ENCODE data around the gene TAOK2.

Gene TAOK2

GRCh38 chr16:29988346-29989075 lies 14.8 kb downstream of the TAOK2 start:
- DNase-seq = no peak

DNA sequence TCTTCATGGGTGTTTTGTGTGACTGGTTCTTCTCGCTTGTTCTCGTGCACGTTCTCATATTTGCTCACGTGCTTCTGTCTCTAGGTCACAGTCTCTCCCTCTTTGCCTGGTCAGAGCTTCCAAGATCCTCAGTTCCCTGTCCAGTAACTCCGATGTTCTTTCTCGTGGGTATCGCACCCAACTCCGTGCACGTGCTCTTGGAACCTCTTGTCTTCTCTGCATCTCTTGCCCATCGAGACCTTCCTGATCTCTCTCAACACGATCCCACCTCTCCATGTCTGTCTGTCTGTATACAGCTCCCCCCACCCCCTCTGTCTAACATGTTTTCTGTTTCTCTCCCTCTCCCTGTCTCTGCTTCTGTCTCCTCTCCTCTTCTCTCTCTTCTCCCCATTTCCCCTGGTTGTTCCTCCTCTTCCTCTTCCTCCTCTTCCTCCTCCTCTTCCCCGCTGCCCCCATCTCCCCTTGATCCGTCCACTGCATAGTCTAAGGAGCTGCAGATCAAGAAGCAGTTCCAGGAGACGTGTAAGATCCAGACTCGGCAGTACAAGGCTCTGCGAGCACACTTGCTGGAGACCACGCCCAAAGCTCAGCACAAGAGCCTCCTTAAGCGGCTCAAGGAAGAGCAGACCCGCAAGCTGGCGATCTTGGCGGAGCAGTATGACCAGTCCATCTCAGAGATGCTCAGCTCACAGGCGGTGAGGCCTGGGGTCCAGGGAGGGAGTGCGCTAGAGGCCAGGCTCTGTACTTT lies 15.6 kb downstream of the TAOK2 start:
- no peak for DNase-seq

DNA sequence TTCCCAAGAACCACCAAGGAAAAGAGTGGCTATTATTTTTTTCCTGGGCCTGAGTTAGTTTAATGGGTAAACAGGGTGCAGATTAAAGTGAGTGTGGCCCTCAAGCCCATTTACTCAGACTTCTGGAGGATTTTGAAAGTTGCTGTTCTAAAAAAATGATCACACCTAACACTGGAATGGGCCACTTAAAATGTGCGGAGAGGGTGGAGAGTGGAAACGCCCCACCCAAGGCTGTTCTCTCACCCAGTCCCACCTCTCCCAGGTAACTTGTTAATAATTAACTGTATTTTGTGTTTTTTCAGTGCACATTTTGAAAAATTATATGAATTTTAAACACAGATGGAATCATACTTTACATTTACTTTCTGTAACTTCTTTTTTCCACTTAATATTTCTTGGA lies 16.4 kb downstream of the TAOK2 start:
- DNase-seq = no peak

GRCh38 chr16:29990883-29991570 lies 17.4 kb downstream of the TAOK2 start:
- no peak for DNase-seq

DNA sequence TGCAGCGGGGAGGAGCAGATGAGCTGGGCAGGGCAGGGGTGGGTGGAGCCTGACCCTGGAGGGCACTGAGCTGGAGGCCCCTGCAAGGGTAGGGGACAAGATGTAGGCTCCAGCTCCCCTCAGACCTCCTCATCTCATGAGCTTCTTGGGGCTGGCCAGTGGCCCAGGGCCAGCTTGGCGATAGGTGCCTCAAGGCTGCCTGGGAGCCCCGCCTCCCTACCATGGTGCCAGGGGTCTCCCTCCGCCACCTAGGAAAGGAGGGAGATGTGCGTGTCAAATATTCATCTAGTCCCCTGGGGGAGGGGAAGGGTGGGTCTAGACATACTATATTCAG lies 17.9 kb downstream of the TAOK2 start:
- no peak for DNase-seq

DNA sequence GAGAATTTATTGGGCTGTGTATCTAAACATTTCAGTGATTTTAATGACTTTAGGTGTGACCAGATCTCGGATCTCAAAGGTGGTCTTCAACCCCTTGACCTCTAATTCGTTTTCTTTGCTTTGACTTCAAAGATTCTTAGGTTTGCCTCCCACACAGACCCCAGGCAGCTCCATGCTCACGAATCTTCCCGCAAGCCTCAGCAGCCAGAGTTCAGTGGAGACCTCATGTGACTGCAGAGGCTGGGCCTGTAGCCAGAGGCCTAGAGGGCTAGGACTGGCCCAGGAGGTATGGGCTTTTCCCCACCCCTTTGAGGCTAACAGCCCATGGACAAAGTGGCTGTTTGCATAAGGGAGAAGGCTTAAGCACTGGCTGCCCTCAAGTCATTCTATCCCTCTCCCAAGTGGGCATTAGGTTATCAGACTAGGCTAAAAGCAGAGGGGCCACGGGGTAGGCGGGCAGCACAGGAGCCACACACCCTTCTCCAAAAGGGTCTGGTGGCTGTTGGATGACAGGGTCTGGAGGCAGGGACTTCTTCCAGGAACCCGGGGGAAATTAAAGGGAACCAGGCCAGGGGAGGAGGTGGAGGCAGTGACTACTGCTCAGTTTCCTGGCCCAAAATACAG lies 18.8 kb downstream of the TAOK2 start:
- DNase-seq = peak; percentile 22

- no peak for DNase-seq
Observed at GRCh38 chr16:29993191-29993902, 19.7 kb downstream of the TAOK2 start.

DNA sequence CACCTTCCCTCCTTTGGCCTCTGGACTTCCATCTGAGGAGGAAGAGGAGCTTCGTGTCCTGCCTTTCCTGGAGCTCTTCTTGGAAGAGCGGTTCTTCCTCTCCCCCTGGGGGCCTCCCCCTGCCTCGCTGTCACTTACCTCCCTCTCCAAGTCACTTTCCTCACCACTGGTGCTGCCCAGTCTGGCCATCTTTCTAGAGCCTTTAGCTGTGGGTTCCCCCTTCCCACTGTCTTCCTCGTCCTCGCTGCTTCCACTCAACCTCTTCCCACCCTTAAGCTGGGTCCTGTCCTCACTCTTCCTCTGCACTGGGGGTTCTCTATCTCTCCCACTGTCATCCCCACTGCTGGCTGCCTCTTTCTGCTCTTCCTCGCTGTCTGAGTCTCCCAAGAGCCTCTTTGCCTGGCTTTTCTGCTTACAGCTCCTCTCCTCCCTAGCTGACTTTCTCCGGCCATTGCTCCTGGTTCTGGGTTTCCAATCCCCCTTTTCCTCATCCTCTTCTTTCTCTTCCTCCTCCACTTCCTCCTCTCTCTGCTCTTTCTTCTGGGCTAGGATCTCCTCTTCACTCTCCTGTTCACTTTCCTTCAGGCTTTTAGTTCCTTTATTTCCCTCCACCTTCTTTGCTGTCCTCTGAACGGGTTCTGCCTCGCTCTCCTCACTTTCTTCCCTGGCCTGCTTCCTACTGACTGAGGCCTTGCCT lies 20.4 kb downstream of the TAOK2 start:
- no peak for DNase-seq

GRCh38 chr16:29994600-29995323 lies 21.1 kb downstream of the TAOK2 start:
- peak; percentile 87 for DNase-seq

DNA sequence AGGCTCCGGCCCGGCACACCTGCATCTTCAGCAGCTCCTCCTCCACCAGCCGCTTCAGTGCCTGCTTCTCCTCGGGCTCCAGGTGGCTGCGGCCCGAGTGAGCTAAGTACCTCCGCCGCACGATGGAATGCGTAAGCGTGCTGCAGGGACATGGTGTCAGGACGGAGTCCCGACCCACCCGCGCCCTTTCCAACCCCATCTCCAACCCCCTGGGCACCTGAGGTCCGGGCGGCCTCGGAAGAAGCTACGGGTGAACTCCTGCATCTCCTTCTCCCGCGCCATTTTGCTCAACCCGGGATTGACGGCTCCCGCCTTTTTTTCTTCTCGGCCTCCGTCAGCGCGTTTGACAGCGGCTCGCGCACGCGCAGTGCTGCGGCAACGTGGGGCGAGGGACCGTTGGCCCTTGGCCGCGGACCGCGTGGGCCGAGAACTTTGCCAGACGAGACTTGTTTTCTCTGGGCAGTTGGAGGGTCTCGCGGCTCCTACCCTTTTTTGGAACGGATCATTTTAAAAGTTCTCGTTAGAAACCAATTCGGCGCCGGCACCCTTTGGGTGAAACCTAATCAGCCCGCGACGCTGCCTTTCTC lies 21.7 kb downstream of the TAOK2 start, which contains the start of gene HIRIP3:
Gene HIRIP3 (minus strand): TSS at position 294 of the 587 bp plus-strand sequence. CDS start 12 bp downstream, at position 282.
- DNase-seq = peak; percentile 97

GRCh38 chr16:29995911-29996765 lies 22.5 kb downstream of the TAOK2 start, which contains the start of gene INO80E:
INO80E (plus strand) TSS chr16:29996241; CDS start chr16:29996311, 70 bp downstream.
- DNase-seq = peak; percentile 99

GRCh38 chr16:29996766-29997250 lies 23.1 kb downstream of the TAOK2 start:
- peak; percentile 60 for DNase-seq

- no peak for DNase-seq
Observed at GRCh38 chr16:29999605-30000004, 25.9 kb downstream of the TAOK2 start.

GRCh38 chr16:30000735-30001631 lies 27.3 kb downstream of the TAOK2 start:
- DNase-seq = no peak

- no peak for DNase-seq
Observed at GRCh38 chr16:30002614-30003346, 29.1 kb downstream of the TAOK2 start.

DNA sequence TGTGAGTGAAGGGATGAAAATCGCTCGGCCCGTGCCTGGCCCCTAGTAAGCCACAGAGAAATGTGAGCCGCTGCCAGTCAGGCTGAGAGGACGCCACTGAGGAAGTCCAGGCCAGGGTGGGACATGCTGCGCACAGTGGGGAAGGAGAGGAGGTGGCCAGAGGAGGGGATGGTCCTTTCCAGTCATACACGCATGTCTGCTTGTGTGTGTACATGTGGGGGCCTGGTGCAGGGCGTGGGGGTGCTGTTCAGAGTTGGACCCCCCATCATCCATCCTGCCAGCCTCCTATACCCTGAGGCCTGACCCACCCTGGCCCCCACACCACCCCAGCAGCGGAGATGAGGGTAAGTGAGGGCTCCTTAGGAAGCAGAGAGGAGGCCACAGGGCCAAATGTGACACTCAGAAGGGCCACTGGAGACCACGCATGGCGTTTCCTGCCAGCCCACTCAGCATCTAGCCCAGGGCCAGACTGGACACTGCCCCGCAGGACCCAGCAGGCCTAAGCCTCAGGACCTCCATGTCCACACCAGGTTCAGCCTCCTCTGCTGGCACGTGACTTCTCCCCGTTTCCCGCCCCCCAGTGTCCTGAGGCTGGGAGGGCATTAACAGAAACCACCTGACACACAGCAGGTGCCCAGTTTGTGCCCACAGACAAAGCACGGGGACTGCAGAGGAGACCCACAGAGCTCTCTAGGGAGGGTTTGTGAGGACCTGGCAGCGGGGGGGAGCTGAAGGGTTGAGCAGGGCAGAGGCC lies 30.2 kb downstream of the TAOK2 start:
- DNase-seq = no peak

DNA sequence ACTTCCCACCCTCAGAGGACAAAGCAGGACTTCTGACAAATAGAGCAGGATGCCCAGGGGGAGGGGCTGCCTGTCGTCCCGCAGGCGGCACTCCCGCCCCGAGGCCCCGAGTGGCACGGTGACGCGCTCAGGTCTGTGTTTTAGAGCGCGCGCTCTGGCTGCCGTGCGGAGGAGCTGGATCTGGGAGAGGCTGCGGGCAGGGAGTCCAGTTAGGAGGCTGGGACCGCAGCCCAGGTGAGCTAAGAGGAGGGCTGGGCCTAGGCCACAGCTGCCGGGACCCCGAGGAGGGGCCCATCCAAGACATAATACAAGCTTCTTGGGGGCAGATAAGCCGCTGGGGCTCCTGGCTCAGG lies 30.7 kb downstream of the TAOK2 start:
- peak; percentile 41 for DNase-seq
